Measurements from ENCODE around the gene MAX. TPM values are rescaled to one million over a fixed set of nuclear protein-coding genes. Genes with fewer than 3 reads are reported as not detected.

Gene MAX
- polyA plus RNA-seq, 1 experiment: 57.3 TPM

GRCh38 chr14:65106736-65107135 lies 4.4 kb upstream of the MAX start:
- no peak for TF ChIP-seq CTCF (IDR thresholded peaks at IDR 0.05; ENCODE audit: insufficient read depth, low read depth, low read length)
- POLR2A ChIA-PET: no interaction called here
- DNase-seq (ENCODE audit: low read depth): no peak
- CTCF ChIA-PET: no interaction called here
- Histone ChIP-seq H3K4me3 (ENCODE audit: low read depth, low read length) (no peak overlapping the region), H3K36me3 (ENCODE audit: control insufficient read depth, insufficient read depth, low read length) (no peaks in the 10 kb centered on the region), H3K27me3 (ENCODE audit: control insufficient read depth, insufficient read depth, low read length) (no peaks in the 10 kb centered on the region)

- H3K27me3 ChIP-seq (ENCODE audit: control insufficient read depth, insufficient read depth, low read length): no peaks in the 10 kb centered on the region
- no peak for DNase-seq (ENCODE audit: low read depth)
- no peak overlapping the region for H3K4me3 ChIP-seq (ENCODE audit: low read depth, low read length)
- no peaks in the 10 kb centered on the region for H3K36me3 ChIP-seq (ENCODE audit: control insufficient read depth, insufficient read depth, low read length)
- TF ChIP-seq CTCF (IDR thresholded peaks at IDR 0.05; ENCODE audit: insufficient read depth, low read depth, low read length): no peak
- ChIA-PET POLR2A (no interaction called here), CTCF (interaction anchor here (1.0 kb wide), 1 partner anchor 305 kb away, joined by 3 read pairs; no protein-coding TSS in a partner anchor)
Measured at GRCh38 chr14:65106316-65106715, 4.0 kb upstream of the MAX start.

GRCh38 chr14:65104791-65105190 lies 2.5 kb upstream of the MAX start:
- ChIA-PET CTCF (interaction anchor here (2.0 kb wide), 1 partner anchor 85 kb away, joined by 5 read pairs; no protein-coding TSS in a partner anchor), POLR2A (no interaction called here)
- Histone ChIP-seq H3K36me3 (ENCODE audit: control insufficient read depth, insufficient read depth, low read length) (no peaks in the 10 kb centered on the region), H3K4me3 (ENCODE audit: low read depth, low read length) (no peak overlapping the region), H3K27me3 (ENCODE audit: control insufficient read depth, insufficient read depth, low read length) (no peaks in the 10 kb centered on the region)
- no peak for TF ChIP-seq CTCF (IDR thresholded peaks at IDR 0.05; ENCODE audit: insufficient read depth, low read depth, low read length)
- DNase-seq (ENCODE audit: low read depth): no peak

- H3K4me3 ChIP-seq (ENCODE audit: low read depth, low read length): peak overlapping the region; percentile 84
- POLR2A ChIA-PET: interaction anchor here (0.7 to 1.1 kb wide), 2 partner anchors 10 to 1386 kb away, joined by 10 to 18 read pairs; no protein-coding TSS in a partner anchor
- CTCF ChIA-PET: interaction anchor here (1.3 to 2.0 kb wide), 2 partner anchors 14 to 83 kb away, joined by 4 to 5 read pairs; no protein-coding TSS in a partner anchor
- no peaks in the 10 kb centered on the region; the same call in 1 of the 2 replicates for H3K36me3 ChIP-seq (ENCODE audit: control insufficient read depth, insufficient read depth, low read length)
- TF ChIP-seq CTCF (IDR thresholded peaks at IDR 0.05; ENCODE audit: insufficient read depth, low read depth, low read length): no peak
- DNase-seq (ENCODE audit: low read depth): no peak
- no peaks in the 10 kb centered on the region for H3K27me3 ChIP-seq (ENCODE audit: control insufficient read depth, insufficient read depth, low read length)
Measured at GRCh38 chr14:65103150-65103760, 938 bp upstream of the MAX start.

- Histone ChIP-seq H3K36me3 (ENCODE audit: control insufficient read depth, insufficient read depth, low read length) (no peaks in the 10 kb centered on the region; the same call in 1 of the 2 replicates), H3K4me3 (ENCODE audit: low read depth, low read length) (peak overlapping the region; percentile 99), H3K27me3 (ENCODE audit: control insufficient read depth, insufficient read depth, low read length) (no peaks in the 10 kb centered on the region)
- POLR2A ChIA-PET: interaction anchor here (0.6 to 1.1 kb wide), 3 partner anchors 11 to 457 kb away, joined by 3 to 10 read pairs (median 4); no protein-coding TSS in a partner anchor
- CTCF ChIA-PET: interaction anchor here (1.3 kb wide), 1 partner anchor 15 kb away, joined by 4 read pairs; no protein-coding TSS in a partner anchor
- TF ChIP-seq CTCF (IDR thresholded peaks at IDR 0.05; ENCODE audit: insufficient read depth, low read depth, low read length): no peak
- DNase-seq (ENCODE audit: low read depth): no peak
Measured at GRCh38 chr14:65101631-65102440, 481 bp downstream of the MAX start.

Measured in BJ (cell line).